ENCODE measurements around the gene PHKB. TPM values are rescaled to one million over a fixed set of nuclear protein-coding genes. Genes with fewer than 3 reads are reported as not detected.

PHKB gene
- total and polyA plus RNA-seq, 2 of the 8 experiments (the other 6 are each of a cell fraction or from before 2014, with no cell fraction given): 18.6 to 38.3 TPM

DNA sequence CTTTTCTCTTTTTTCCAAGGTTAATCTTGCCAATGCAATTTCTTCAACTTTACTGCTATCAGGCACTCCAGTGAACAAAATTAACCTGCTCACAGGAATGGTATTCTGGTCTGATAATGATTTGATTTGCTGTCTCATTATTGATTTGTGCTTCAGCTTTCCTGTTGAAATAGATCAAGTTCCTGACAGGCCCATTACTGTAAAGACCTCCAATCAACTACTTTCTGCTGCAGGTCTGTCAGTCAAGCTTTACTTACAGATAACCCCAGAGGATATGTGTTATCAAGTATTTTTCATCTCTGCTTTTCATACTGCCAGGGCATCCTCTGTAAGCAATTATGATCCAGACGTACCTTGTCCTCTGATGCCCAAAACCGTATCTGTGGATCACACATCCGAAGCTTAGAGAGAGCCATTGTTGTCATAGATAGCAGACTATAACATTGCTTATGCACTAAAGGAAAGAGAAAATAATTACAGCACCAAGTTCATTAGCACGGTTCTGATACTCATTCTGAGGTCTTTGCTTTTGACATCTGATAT is 215.6 kb downstream of the PHKB start:
- Histone ChIP-seq H2BK120ac (replicated peaks; ENCODE audit: low read depth, low read length) (no peak overlapping the region), H4K20me1 (replicated peaks in 1 of 2; ENCODE audit: control insufficient read depth in 1 of 2, insufficient read depth in 2 of 2, low read length in 2 of 2) (no peaks in the 10 kb centered on the region), H4K5ac (ENCODE audit: insufficient read length, low read depth, low read length) (no peak overlapping the region), H4K8ac (ENCODE audit: extremely low read depth, insufficient read depth, low read length) (no peak overlapping the region), H3K4ac (replicated peaks; ENCODE audit: insufficient read length, low read depth, low read length) (no peak overlapping the region), H2BK15ac (ENCODE audit: low read length) (no peak overlapping the region), H3K23ac (ENCODE audit: insufficient read length) (no peak overlapping the region), H3K36me3 (ENCODE audit: control insufficient read depth in 2 of 4, insufficient read depth in 4 of 4, low read length in 3 of 4) (0 out of 8 replicates have a peak, but pooled peaks cover 0 to 2% (median 0%) of the 10 kb centered on the region in 4 experiments), H3K4me1 (replicated peaks in 1 of 4; ENCODE audit: control insufficient read depth in 3 of 4, insufficient read depth in 4 of 4, low read length in 3 of 4) (no peaks in the 10 kb centered on the region), H3K4me2 (ENCODE audit: insufficient read depth in 1 of 2, low read depth in 2 of 2, low read length in 2 of 2) (no peak overlapping the region), H3K9me3 (ENCODE audit: insufficient read depth in 2 of 2, low read depth in 1 of 2, low read length in 1 of 2) (no peaks in the 10 kb centered on the region), H3K14ac (ENCODE audit: insufficient read length) (no peak overlapping the region), H3K4me3 (ENCODE audit: extremely low read depth in 1 of 4, insufficient read depth in 2 of 4, low read depth in 3 of 4, low read length in 4 of 4) (no peak overlapping the region), H3K27me3 (replicated peaks in 1 of 4; ENCODE audit: control insufficient read depth in 3 of 4, extremely low read depth in 1 of 4, insufficient read depth in 3 of 4, low read length in 3 of 4) (no peaks in the 10 kb centered on the region), H3K9ac (replicated peaks in 1 of 4; ENCODE audit: extremely low read depth in 1 of 4, low read depth in 3 of 4, low read length in 3 of 4) (no peak overlapping the region), H3K79me2 (ENCODE audit: control insufficient read depth in 1 of 2, insufficient read depth in 2 of 2, low read length in 2 of 2) (no peaks in the 10 kb centered on the region), H2AFZ (ENCODE audit: low read length) (no peak overlapping the region), H2BK20ac (ENCODE audit: low read length) (no peak overlapping the region), H3K27ac (ENCODE audit: low read depth, low read length) (no peak overlapping the region), H2AK5ac (ENCODE audit: low read depth, low read length) (no peak overlapping the region), H3K18ac (ENCODE audit: extremely low read depth, low read length) (no peak overlapping the region), H3K23me2 (ENCODE audit: low read depth, low read length) (no peaks in the 10 kb centered on the region), H2BK12ac (ENCODE audit: low read depth, low read length) (no peak overlapping the region), H2BK5ac (ENCODE audit: low read depth, low read length) (no peak overlapping the region), H3K56ac (replicated peaks; ENCODE audit: insufficient read length, low read depth, low read length) (no peak overlapping the region), H3K79me1 (ENCODE audit: low read depth, low read length) (no peaks in the 10 kb centered on the region), H4K91ac (replicated peaks; ENCODE audit: insufficient read length, low read length) (no peak overlapping the region)
- ChIA-PET CTCF (ENCODE audit: partially characterized antibody) (interaction anchor here (1.1 kb wide), 1 partner anchor 28 kb away, joined by 3 read pairs; no protein-coding TSS in a partner anchor), POLR2A (ENCODE audit: partially characterized antibody) (no interaction called here)
- WGBS, 2 experiments (ENCODE audit: extremely low coverage in 1 of 2, insufficient coverage in 1 of 2, insufficient read length in 1 of 2, insufficient replicate concordance in 2 of 2, low coverage in 1 of 2, low lambda C conversion rate in 2 of 2, missing lambda C conversion rate in 1 of 2): 85% methylated on average over 4 of the region's 4 CpGs; no CpG with 5 or more reads in 1 of the 2 experiments
- DNase-seq (ENCODE audit: low read depth in 1 of 2, low spot score in 2 of 2) (no peak), FAIRE-seq (no peak)
- TF ChIP-seq SP1 (IDR thresholded peaks at IDR 0.05; ENCODE audit: low read depth, low read length) (no peak), RNF2 (IDR thresholded peaks at IDR 0.05; ENCODE audit: borderline replicate concordance, low read depth, low read length, missing control alignments, poor library complexity, severe bottlenecking) (no peak)

Data from H1 (cell line).